H1 (cell line): ENCODE results near the gene NUDT6.

Source experiments
- CBX5 ChIP-seq: fragments of 300-800, 300-1000 bp; sonication (generic); IDR thresholded peaks from 2 replicates; pipeline ENCODE4 v1.7.1; 2016; ENCODE audit warnings: antibody characterized with exemption, low read length, low read depth
- CEBPB ChIP-seq: IDR thresholded peaks from 2 replicates; pipeline ENCODE4 v1.6.1; 2012; ENCODE audit warnings: low read depth, low read length
- CHD2 ChIP-seq: IDR thresholded peaks from 2 replicates; pipeline ENCODE4 v1.6.1; 2012; ENCODE audit warnings: low read length, improper control_type of control experiment
- MAFK ChIP-seq: IDR thresholded peaks from 2 replicates; pipeline ENCODE4 v1.6.1; 2012; ENCODE audit warnings: low read depth, mild to moderate bottlenecking, improper control_type of control experiment, low read length
- MAX ChIP-seq: IDR thresholded peaks from 2 replicates; pipeline ENCODE4 v1.6.1; 2012; ENCODE audit warnings: inconsistent platforms
- NANOG ChIP-seq: IDR thresholded peaks from 2 replicates; pipeline ENCODE4 v1.6.1; 2011; ENCODE audit warnings: low read length, low read depth, mild to moderate bottlenecking, inconsistent platforms; ENCODE audit not compliant: insufficient read depth, poor library complexity, severe bottlenecking
- POLR2A ChIP-seq, 2 experiments: IDR thresholded peaks; 1 replicate in 1 of 2; 2 replicates in 1 of 2; pipeline ENCODE4 v1.6.1; 2011; ENCODE audit warnings: low read depth in 2 of 2, low read length in 2 of 2, mild to moderate bottlenecking in 2 of 2; ENCODE audit errors: control extremely low read depth in 1 of 2
- POLR2AphosphoS5 ChIP-seq: IDR thresholded peaks from 2 replicates; pipeline ENCODE4 v1.6.1; 2011; ENCODE audit warnings: low read depth, low read length
- TBP ChIP-seq: IDR thresholded peaks from 2 replicates; pipeline ENCODE4 v1.6.1; 2011; ENCODE audit warnings: low read depth, low read length, improper control_type of control experiment
- TF ChIP-seq, protein P1 (sequence below), 3 experiments: IDR thresholded peaks; 1 replicate in 2 of 3; 2 replicates in 1 of 3; pipeline versions ENCODE4 v1.5.1 to v1.6.1; 2011; ENCODE audit warnings: low read length in 3 of 3, mild to moderate bottlenecking in 3 of 3, inconsistent platforms in 2 of 3, low read depth in 1 of 3, moderate library complexity in 1 of 3; ENCODE audit not compliant: insufficient read depth in 1 of 3; ENCODE audit errors: control extremely low read depth in 1 of 3
- TF ChIP-seq, protein P2 (sequence below): IDR thresholded peaks from 2 replicates; pipeline ENCODE4 v1.6.1; 2011; ENCODE audit warnings: low read length, improper control_type of control experiment

- TF ChIP-seq, protein P1, sequence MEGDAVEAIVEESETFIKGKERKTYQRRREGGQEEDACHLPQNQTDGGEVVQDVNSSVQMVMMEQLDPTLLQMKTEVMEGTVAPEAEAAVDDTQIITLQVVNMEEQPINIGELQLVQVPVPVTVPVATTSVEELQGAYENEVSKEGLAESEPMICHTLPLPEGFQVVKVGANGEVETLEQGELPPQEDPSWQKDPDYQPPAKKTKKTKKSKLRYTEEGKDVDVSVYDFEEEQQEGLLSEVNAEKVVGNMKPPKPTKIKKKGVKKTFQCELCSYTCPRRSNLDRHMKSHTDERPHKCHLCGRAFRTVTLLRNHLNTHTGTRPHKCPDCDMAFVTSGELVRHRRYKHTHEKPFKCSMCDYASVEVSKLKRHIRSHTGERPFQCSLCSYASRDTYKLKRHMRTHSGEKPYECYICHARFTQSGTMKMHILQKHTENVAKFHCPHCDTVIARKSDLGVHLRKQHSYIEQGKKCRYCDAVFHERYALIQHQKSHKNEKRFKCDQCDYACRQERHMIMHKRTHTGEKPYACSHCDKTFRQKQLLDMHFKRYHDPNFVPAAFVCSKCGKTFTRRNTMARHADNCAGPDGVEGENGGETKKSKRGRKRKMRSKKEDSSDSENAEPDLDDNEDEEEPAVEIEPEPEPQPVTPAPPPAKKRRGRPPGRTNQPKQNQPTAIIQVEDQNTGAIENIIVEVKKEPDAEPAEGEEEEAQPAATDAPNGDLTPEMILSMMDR (IDR thresholded peaks at IDR 0.05; ENCODE audit: control extremely low read depth in 1 of 3, insufficient read depth in 1 of 3, low read depth in 1 of 3, low read length in 3 of 3) = no peak
- TF ChIP-seq, protein P2, sequence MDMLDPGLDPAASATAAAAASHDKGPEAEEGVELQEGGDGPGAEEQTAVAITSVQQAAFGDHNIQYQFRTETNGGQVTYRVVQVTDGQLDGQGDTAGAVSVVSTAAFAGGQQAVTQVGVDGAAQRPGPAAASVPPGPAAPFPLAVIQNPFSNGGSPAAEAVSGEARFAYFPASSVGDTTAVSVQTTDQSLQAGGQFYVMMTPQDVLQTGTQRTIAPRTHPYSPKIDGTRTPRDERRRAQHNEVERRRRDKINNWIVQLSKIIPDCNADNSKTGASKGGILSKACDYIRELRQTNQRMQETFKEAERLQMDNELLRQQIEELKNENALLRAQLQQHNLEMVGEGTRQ = no peak
- no peak for TF ChIP-seq CBX5
- TF ChIP-seq CHD2 = no peak
- no peak for TF ChIP-seq POLR2A (IDR thresholded peaks at IDR 0.05; ENCODE audit: control extremely low read depth in 1 of 2, low read depth in 2 of 2, low read length in 2 of 2)
- TF ChIP-seq POLR2AphosphoS5 = no peak
- no peak for TF ChIP-seq MAFK
- TF ChIP-seq CEBPB = no peak
- no peak for TF ChIP-seq MAX
- TF ChIP-seq TBP = no peak
- no peak for TF ChIP-seq NANOG
Observed at GRCh38 chr4:122959981-122960610, 37.7 kb upstream of the NUDT6 start.
